GM12891 (cell line): ENCODE data around the gene IZUMO2.

ENCODE experiments used
- DNase-seq: peaks from one replicate; pipeline ENCODE4 v3.0.0; 2011; ENCODE audit warnings: low spot score; ENCODE audit not compliant: insufficient read length
- FAIRE-seq: peaks from 2 replicates; lab custom pipeline; 2011; peaks lifted over from hg19 to GRCh38; lab: Jason Lieb, UNC
- PAX5 ChIP-seq: IDR thresholded peaks from 2 replicates; pipeline ENCODE4 v1.6.1; 2011; ENCODE audit warnings: low read length, moderate library complexity, mild to moderate bottlenecking; ENCODE audit not compliant: insufficient read depth, severe bottlenecking
- POLR2A ChIP-seq: IDR thresholded peaks from 2 replicates; pipeline ENCODE4 v1.6.1; 2011; ENCODE audit warnings: low read depth, low read length, control low read depth
- POLR2AphosphoS5 ChIP-seq: IDR thresholded peaks from 2 replicates; pipeline ENCODE4 v1.6.1; 2011; ENCODE audit warnings: low read depth, low read length, control low read depth
- POU2F2 ChIP-seq: IDR thresholded peaks from 2 replicates; pipeline ENCODE4 v1.6.1; 2011; ENCODE audit warnings: low read depth, mild to moderate bottlenecking, control low read depth, low read length, moderate library complexity
- SPI1 ChIP-seq: IDR thresholded peaks from 2 replicates; pipeline ENCODE4 v1.6.1; 2011; ENCODE audit warnings: low read depth, low read length, control low read depth
- TAF1 ChIP-seq: IDR thresholded peaks from 2 replicates; pipeline ENCODE4 v1.6.1; 2011; ENCODE audit warnings: low read depth, low read length, control low read depth

IZUMO2 gene

GRCh38 chr19:50202386-50202785 is 39.3 kb upstream of the IZUMO2 start:
- no peak for DNase-seq
- FAIRE-seq = no peak
- TF ChIP-seq SPI1 = no peak
- no peak for TF ChIP-seq TAF1
- no peak for TF ChIP-seq PAX5
- no peak for TF ChIP-seq POU2F2
- TF ChIP-seq POLR2A = no peak
- no peak for TF ChIP-seq POLR2AphosphoS5

- TF ChIP-seq TAF1 (no peak), POU2F2 (no peak), SPI1 (no peak), PAX5 (no peak), POLR2AphosphoS5 (no peak), POLR2A (no peak)
- FAIRE-seq (no peak), DNase-seq (no peak)
Observed at GRCh38 chr19:50199259-50199555, 36.1 kb upstream of the IZUMO2 start.

GRCh38 chr19:50198431-50199258 is 35.6 kb upstream of the IZUMO2 start:
- DNase-seq = no peak
- no peak for FAIRE-seq
- TF ChIP-seq PAX5 (no peak), TAF1 (no peak), POLR2A (no peak), POLR2AphosphoS5 (no peak), POU2F2 (no peak), SPI1 (no peak)

- DNase-seq = no peak
- TF ChIP-seq POLR2AphosphoS5 = no peak
- TF ChIP-seq SPI1 = no peak
- TF ChIP-seq POU2F2 = no peak
- TF ChIP-seq TAF1 = no peak
- no peak for FAIRE-seq
Observed at GRCh38 chr19:50197348-50197747, 34.3 kb upstream of the IZUMO2 start.

- DNase-seq (no peak), FAIRE-seq (no peak)
- TF ChIP-seq POLR2A (no peak), POLR2AphosphoS5 (no peak), PAX5 (no peak), TAF1 (no peak), POU2F2 (no peak), SPI1 (no peak)
Observed at GRCh38 chr19:50196322-50196932, 33.3 kb upstream of the IZUMO2 start.

GRCh38 chr19:50195224-50195623 is 32.1 kb upstream of the IZUMO2 start:
- TF ChIP-seq POLR2A (no peak), POLR2AphosphoS5 (no peak), PAX5 (no peak), POU2F2 (no peak), TAF1 (no peak), SPI1 (no peak)
- no peak for FAIRE-seq
- DNase-seq = no peak

- DNase-seq = no peak
- FAIRE-seq = no peak
- no peak for TF ChIP-seq POU2F2
Observed at GRCh38 chr19:50192463-50193211, 29.6 kb upstream of the IZUMO2 start.

- FAIRE-seq (no peak), DNase-seq (no peak)
- TF ChIP-seq POLR2AphosphoS5 = no peak
- no peak for TF ChIP-seq PAX5
- no peak for TF ChIP-seq TAF1
- no peak for TF ChIP-seq POLR2A
- TF ChIP-seq POU2F2 = no peak
- TF ChIP-seq SPI1 = no peak
Observed at GRCh38 chr19:50191216-50191615, 28.1 kb upstream of the IZUMO2 start.

- no peak for TF ChIP-seq PAX5
- no peak for TF ChIP-seq POU2F2
- no peak for TF ChIP-seq POLR2A
- no peak for TF ChIP-seq POLR2AphosphoS5
- no peak for TF ChIP-seq TAF1
- no peak for TF ChIP-seq SPI1
- no peak for DNase-seq
- FAIRE-seq = no peak
Observed at GRCh38 chr19:50190439-50190891, 27.4 kb upstream of the IZUMO2 start.
